Stimulated activated CD4-positive, alpha-beta T cell treated with anti-CD3 and anti-CD28 coated beads, Interleukin-2, amount 100 ng/mL, for 48 hours (primary cell): Measurements from ENCODE around the gene TIGAR.

Source experiments
- DNase-seq, 2 donors: peaks; one replicate each; pipeline ENCODE4 v3.0.0-alpha.2; 2020

Gene TIGAR

DNA sequence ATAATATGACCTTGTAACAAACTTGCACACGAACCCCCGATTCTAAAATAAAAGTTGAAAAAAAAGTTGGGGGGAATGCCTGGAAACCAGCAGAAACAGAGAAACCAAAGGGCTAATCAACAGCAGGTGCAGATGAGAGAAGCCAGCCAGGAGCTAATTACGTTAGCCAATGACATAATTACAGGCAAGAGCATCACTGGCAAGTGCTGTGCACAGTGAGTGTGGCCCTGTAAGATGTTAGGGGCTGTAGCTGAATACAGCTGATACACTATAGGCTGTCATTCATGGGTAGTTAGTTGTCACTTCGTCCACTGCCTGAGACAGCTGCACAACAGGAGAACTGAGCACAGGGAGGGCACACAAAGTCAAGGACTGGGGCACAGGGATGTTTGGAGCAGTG lies 65.8 kb downstream of the TIGAR start:
- no peak for DNase-seq

DNA sequence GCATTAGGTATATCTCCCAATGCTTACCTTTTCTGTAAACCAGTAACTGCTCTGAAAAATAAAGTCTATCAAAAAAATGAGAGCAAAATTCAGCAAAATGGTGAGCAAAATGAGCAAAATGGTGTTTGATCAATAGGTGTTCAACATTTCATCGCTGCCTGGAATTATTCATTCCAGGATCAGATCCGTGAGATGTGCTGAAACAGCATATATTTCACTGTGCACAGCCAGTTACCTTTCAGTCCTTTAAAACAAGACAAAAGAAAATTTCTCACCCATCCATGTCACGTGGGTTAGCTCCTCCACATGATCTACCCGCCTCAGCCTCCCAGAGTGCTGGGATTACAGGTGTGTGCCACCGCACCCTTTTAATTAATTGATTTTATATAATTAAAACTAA lies 66.6 kb downstream of the TIGAR start:
- DNase-seq, result no peak

DNA sequence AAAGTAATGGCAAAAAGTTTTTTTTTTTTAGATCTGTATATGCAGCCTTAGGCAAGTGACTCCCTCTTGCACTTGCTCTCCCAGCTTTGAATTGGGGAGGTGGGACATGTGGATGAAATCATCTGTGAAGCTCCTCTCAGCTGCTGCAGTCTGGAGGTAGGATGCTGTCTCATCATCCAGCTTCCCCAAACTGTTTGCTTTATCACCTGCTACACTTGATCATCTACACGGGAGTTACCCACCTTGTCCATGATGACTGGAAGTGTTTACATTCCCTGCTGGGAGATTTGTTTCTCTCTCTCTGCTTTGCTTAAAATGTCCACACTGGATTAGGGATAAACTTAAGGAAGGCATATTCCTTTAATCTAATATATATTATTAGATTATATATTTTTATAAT lies 67.0 kb downstream of the TIGAR start:
- no peak for DNase-seq

DNA sequence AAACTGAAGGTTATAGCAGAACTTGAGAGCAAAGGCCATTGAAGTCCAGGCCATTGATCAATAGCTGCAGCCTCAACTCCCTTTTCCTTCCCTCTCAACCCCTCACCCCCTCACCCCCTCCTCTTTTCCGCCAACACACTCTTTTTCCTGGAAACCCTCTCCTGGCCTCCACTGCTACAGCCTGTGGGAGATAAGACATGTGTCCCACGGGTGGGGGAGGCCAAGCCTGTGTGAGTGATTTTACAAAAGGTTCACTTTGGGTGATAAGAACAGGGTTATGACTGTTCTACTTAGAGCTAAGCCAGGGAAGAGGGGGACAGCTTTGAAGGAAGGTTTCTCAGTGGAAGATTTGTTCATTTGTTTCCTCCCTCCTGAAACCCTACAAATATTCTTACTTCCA lies 67.6 kb downstream of the TIGAR start:
- no peak for DNase-seq

DNA sequence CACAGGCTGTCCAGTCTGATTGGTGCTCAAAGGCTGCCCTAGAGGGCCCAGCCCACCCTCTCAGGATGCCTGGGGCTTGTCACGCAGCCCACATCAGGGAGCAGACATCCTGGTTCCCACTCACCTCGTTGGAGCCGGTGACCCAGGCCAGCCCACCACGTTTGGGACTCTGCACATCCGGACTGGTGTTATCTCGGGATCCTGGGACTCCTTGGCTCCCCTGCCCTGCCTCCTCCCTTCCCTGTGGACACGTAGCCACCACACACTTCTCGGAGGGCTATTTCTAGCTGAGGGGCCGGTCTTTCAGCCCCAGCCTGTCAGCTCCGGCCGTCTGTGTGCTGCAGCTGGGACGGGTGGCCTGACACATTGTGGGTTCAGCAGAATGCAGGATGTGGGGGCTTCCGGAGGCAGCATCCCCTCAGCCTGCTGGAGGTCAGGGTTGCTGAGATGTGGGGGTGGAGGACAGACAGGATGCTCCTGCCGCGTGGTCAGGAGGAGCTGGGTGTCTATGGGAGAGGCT lies 71.3 kb downstream of the TIGAR start:
- DNase-seq, result no peak

DNA sequence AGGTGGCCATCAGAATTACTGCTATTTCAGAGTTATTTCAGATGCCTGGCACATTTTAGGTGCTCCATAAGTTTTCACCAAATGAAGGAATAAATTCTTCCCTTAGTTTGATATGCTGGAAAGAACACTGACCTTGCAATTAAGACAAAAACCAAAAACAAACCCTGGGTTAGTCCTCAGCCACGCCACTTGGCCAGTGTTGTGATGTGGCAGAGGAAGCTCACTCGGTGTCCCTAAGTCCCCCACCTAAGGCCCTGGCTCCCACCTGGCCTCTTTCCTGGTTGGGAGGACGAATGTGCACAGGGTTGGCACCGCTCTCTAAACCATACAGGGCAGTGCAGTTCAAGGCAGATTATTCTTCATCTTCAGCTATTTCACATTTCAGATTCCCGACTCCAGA lies 72.2 kb downstream of the TIGAR start:
- DNase-seq, result no peak

DNA sequence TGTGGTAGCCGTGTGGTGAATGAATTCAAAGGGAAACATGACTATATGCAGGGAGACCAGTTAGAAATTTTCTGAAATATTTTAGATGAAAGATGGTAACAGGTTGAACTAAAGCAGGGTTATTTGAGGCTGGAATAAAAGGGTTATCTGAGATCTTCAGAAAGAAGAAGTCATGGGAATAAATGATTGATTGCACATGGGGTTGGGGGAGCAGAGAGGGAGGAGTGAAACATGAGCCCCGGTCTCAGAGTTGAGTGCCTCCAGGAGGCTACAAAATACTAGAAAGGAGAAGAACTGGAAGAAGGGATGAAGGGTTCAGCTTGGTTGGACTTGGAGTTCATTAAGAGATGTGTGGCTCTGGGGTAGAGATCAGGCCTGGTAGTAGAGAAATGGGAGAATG lies 74.8 kb downstream of the TIGAR start:
- no peak for DNase-seq

DNA sequence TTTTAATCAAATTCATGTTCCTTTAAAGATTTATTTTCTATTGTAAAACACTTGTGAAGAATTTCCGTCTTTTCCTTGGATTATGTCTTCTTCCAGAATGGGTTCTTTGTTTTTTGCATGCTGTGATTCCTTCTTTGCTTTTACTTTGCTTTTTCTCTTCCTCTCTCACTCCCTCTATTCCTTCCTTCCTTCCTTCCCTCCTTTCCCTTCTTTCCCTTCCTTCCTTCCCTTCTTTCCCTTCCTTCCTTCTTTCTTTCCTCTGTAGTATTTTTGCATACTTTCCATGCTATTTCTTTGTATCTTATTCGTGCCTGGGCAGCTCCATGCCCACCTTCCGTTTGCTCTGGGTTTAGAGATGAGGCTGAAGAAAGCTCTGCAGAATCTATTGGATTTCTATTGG lies 80.1 kb downstream of the TIGAR start:
- DNase-seq, result no peak

DNA sequence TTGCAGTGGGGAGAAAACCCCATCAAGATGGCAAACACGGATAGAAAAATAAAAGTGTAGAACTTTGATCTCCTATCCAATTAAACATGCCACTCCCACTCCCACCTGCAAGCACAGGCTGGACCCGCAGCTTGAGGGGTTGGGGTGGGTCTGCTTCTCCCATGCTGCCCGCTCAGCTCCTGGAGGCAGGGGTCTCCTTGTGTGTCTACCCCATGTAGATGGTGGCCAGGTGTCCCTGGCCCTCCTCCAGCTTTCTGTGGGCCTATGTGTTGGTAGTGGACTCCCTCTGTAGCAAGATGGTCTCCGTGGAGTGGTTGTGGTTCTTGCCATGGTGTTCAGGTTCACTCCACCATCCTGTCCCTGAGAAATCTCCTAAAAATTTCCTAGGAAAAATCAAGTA lies 82.0 kb downstream of the TIGAR start:
- no peak for DNase-seq
